Cardiac fibroblast (primary cell): ENCODE measurements around the gene HIVEP3.

Source experiments
- DNase-seq, 2 donors: peaks; one replicate each; pipeline versions ENCODE4 v3.0.0 to v3.0.0-alpha.2; 2010; ENCODE audit warnings: low read depth in 2 of 2
- H3K4me3 ChIP-seq, 2 donors: replicated peaks in 1 of 2; 1 replicate in 1 of 2; 2 replicates in 1 of 2; pipeline ENCODE4 v1.5.1; 2011; ENCODE audit warnings: low read depth in 2 of 2, low read length in 2 of 2, mild to moderate bottlenecking in 2 of 2, moderate library complexity in 1 of 2
- CTCF ChIP-seq: IDR thresholded peaks from one replicate; pipeline ENCODE4 v1.5.1; 2011; ENCODE audit warnings: low read depth, mild to moderate bottlenecking, low read length, inconsistent platforms

The HIVEP3 gene

GRCh38 chr1:41783189-41783639 is 135.5 kb downstream of the HIVEP3 start:
- H3K4me3 ChIP-seq, result no peak overlapping the region
- no peak for TF ChIP-seq CTCF
- DNase-seq, result peak; percentile 61 to 82

- H3K4me3 ChIP-seq, result no peak overlapping the region
- DNase-seq, result no peak
- no peak for TF ChIP-seq CTCF
These were observed 137.8 kb downstream of the HIVEP3 start for GRCh38 chr1:41780916-41781315.

GRCh38 chr1:41780322-41780721 is 138.4 kb downstream of the HIVEP3 start:
- no peak for TF ChIP-seq CTCF
- DNase-seq, result no peak
- no peak overlapping the region for H3K4me3 ChIP-seq

GRCh38 chr1:41779360-41779759 is 139.4 kb downstream of the HIVEP3 start:
- peak; percentile 6 for TF ChIP-seq CTCF
- no peak for DNase-seq
- H3K4me3 ChIP-seq, result no peak overlapping the region

GRCh38 chr1:41777695-41778094 is 141.0 kb downstream of the HIVEP3 start:
- H3K4me3 ChIP-seq, result no peak overlapping the region
- TF ChIP-seq CTCF, result no peak

GRCh38 chr1:41776891-41777441 is 141.8 kb downstream of the HIVEP3 start:
- no peak overlapping the region for H3K4me3 ChIP-seq
- no peak for DNase-seq
- no peak for TF ChIP-seq CTCF

More at GRCh38 chr1:41777695-41778094, 141.0 kb downstream of the HIVEP3 start:
- DNase-seq, result no peak
